Gastrocnemius medialis (tissue), 4 donors: Measurements from ENCODE around the gene ZAP70.

Experiments
- POLR2A ChIP-seq, 2 donors: fragments of 450-650 bp; IDR thresholded peaks; one replicate each; pipeline ENCODE4 v1.6.1; 2017; ENCODE audit warnings: antibody characterized with exemption in 2 of 2, mild to moderate bottlenecking in 2 of 2, moderate library complexity in 2 of 2
- TF ChIP-seq, protein P1 (sequence below), 5 experiments: fragments of 450-650 bp in 3 of 5; fragments of 200-600 bp in 2 of 5; sonication (generic) in 2 of 5; IDR thresholded peaks in 4 of 5; conservative IDR thresholded peaks in 1 of 5; 1 replicate in 4 of 5; 2 replicates in 1 of 5; pipeline ENCODE4 v1.5.1; 2016 to 2019; ENCODE audit warnings: antibody characterized with exemption in 5 of 5, mild to moderate bottlenecking in 3 of 5, moderate library complexity in 3 of 5

DNA sequence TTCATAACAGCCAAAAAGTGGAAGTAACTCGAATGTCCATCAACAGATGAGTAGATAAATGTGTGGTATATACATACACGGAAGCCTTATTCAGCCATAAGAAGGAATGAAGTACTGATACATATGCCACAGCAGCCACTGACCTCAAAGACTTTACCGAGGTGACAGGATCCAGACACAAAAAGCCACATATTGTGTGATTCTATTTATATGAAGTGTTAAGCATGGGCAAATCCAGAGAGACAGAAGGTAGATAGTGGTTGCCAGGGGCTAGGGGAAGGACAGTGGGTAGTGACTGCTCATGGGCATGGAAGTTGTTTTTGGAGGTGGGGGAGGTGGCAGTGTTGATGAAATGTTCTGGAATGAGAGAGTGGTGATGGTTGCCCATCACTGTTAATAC lies 33.9 kb downstream of the ZAP70 start:
- TF ChIP-seq, protein P1, sequence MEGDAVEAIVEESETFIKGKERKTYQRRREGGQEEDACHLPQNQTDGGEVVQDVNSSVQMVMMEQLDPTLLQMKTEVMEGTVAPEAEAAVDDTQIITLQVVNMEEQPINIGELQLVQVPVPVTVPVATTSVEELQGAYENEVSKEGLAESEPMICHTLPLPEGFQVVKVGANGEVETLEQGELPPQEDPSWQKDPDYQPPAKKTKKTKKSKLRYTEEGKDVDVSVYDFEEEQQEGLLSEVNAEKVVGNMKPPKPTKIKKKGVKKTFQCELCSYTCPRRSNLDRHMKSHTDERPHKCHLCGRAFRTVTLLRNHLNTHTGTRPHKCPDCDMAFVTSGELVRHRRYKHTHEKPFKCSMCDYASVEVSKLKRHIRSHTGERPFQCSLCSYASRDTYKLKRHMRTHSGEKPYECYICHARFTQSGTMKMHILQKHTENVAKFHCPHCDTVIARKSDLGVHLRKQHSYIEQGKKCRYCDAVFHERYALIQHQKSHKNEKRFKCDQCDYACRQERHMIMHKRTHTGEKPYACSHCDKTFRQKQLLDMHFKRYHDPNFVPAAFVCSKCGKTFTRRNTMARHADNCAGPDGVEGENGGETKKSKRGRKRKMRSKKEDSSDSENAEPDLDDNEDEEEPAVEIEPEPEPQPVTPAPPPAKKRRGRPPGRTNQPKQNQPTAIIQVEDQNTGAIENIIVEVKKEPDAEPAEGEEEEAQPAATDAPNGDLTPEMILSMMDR (IDR thresholded peaks at IDR 0.05 in 4 of 5, conservative IDR thresholded peaks at IDR 0.05 in 1 of 5): no peak
- TF ChIP-seq POLR2A (IDR thresholded peaks at IDR 0.05): no peak
